ENCODE data around the gene MAP1LC3A.

Gene MAP1LC3A

GRCh38 chr20:34524426-34524825 is 34.1 kb upstream of the MAP1LC3A start:
- H3K4me1 Mint-ChIP-seq, result peaks cover 25% of the 10 kb centered on the region
- peaks cover 21% of the 10 kb centered on the region for H3K36me3 Mint-ChIP-seq
- no peak overlapping the region for H3K4me3 Mint-ChIP-seq
- H3K27ac Mint-ChIP-seq, result no peak overlapping the region
- no peak for ATAC-seq
- H3K9me3 Mint-ChIP-seq, result no peaks in the 10 kb centered on the region
- H3K27me3 Mint-ChIP-seq, result no peaks in the 10 kb centered on the region

GRCh38 chr20:34525342-34525708 is 33.2 kb upstream of the MAP1LC3A start:
- Mint-ChIP-seq H3K4me3 (no peak overlapping the region), H3K9me3 (no peaks in the 10 kb centered on the region), H3K27me3 (no peaks in the 10 kb centered on the region), H3K36me3 (peaks cover 27% of the 10 kb centered on the region), H3K4me1 (peaks cover 21% of the 10 kb centered on the region), H3K27ac (no peak overlapping the region)
- ATAC-seq, result no peak

- Mint-ChIP-seq H3K27me3 (no peaks in the 10 kb centered on the region), H3K4me3 (no peak overlapping the region), H3K4me1 (peaks cover 25% of the 10 kb centered on the region), H3K27ac (no peak overlapping the region), H3K36me3 (peaks cover 32% of the 10 kb centered on the region), H3K9me3 (no peaks in the 10 kb centered on the region)
- no peak for ATAC-seq
Observed at GRCh38 chr20:34525709-34526416, 32.7 kb upstream of the MAP1LC3A start.

GRCh38 chr20:34526466-34526865 is 32.1 kb upstream of the MAP1LC3A start:
- Mint-ChIP-seq H3K27ac (no peak overlapping the region), H3K4me1 (peaks cover 24% of the 10 kb centered on the region), H3K36me3 (peaks cover 36% of the 10 kb centered on the region), H3K4me3 (no peak overlapping the region), H3K9me3 (no peaks in the 10 kb centered on the region), H3K27me3 (no peaks in the 10 kb centered on the region)
- no peak for ATAC-seq

- Mint-ChIP-seq H3K27me3 (no peaks in the 10 kb centered on the region), H3K36me3 (peaks cover 38% of the 10 kb centered on the region), H3K4me3 (no peak overlapping the region), H3K9me3 (no peaks in the 10 kb centered on the region), H3K27ac (no peak overlapping the region), H3K4me1 (peaks cover 25% of the 10 kb centered on the region)
- no peak for ATAC-seq
Observed at GRCh38 chr20:34527016-34527415, 31.5 kb upstream of the MAP1LC3A start.

GRCh38 chr20:34528921-34529297 is 29.6 kb upstream of the MAP1LC3A start:
- no peak for ATAC-seq
- Mint-ChIP-seq H3K36me3 (peaks cover 35% of the 10 kb centered on the region), H3K4me1 (peaks cover 11% of the 10 kb centered on the region), H3K27me3 (no peaks in the 10 kb centered on the region), H3K4me3 (no peak overlapping the region), H3K9me3 (no peaks in the 10 kb centered on the region), H3K27ac (no peak overlapping the region)

- H3K36me3 Mint-ChIP-seq, result peaks cover 42% of the 10 kb centered on the region
- H3K4me3 Mint-ChIP-seq, result no peak overlapping the region
- no peak for ATAC-seq
- H3K27me3 Mint-ChIP-seq, result no peaks in the 10 kb centered on the region
- no peaks in the 10 kb centered on the region for H3K9me3 Mint-ChIP-seq
- H3K4me1 Mint-ChIP-seq, result peaks cover 11% of the 10 kb centered on the region
- no peak overlapping the region for H3K27ac Mint-ChIP-seq
Observed at GRCh38 chr20:34529742-34530141, 28.8 kb upstream of the MAP1LC3A start.

GRCh38 chr20:34530342-34530741 is 28.2 kb upstream of the MAP1LC3A start:
- Mint-ChIP-seq H3K27me3 (no peaks in the 10 kb centered on the region), H3K36me3 (peaks cover 46% of the 10 kb centered on the region), H3K9me3 (no peaks in the 10 kb centered on the region), H3K4me1 (peaks cover 11% of the 10 kb centered on the region), H3K27ac (peak overlapping the region; percentile 23), H3K4me3 (no peak overlapping the region)
- no peak for ATAC-seq

- H3K36me3 Mint-ChIP-seq, result peaks cover 45% of the 10 kb centered on the region
- ATAC-seq, result no peak
Observed at GRCh38 chr20:34531608-34532265, 26.8 kb upstream of the MAP1LC3A start.

GRCh38 chr20:34532320-34532719 is 26.2 kb upstream of the MAP1LC3A start:
- no peak overlapping the region for H3K4me3 Mint-ChIP-seq
- H3K36me3 Mint-ChIP-seq, result peaks cover 44% of the 10 kb centered on the region
- H3K4me1 Mint-ChIP-seq, result peaks cover 11% of the 10 kb centered on the region

More at GRCh38 chr20:34531608-34532265, 26.8 kb upstream of the MAP1LC3A start:
- H3K27ac Mint-ChIP-seq, result peak overlapping the region; percentile 15
- no peaks in the 10 kb centered on the region for H3K9me3 Mint-ChIP-seq
- H3K4me3 Mint-ChIP-seq, result no peak overlapping the region
- peaks cover 11% of the 10 kb centered on the region for H3K4me1 Mint-ChIP-seq
- no peaks in the 10 kb centered on the region for H3K27me3 Mint-ChIP-seq

GRCh38 chr20:34532756-34533155 is 25.8 kb upstream of the MAP1LC3A start:
- Mint-ChIP-seq H3K27ac (no peak overlapping the region), H3K4me1 (peaks cover 11% of the 10 kb centered on the region), H3K27me3 (no peaks in the 10 kb centered on the region), H3K36me3 (peaks cover 44% of the 10 kb centered on the region), H3K4me3 (no peak overlapping the region), H3K9me3 (no peaks in the 10 kb centered on the region)
- no peak for ATAC-seq

More at GRCh38 chr20:34532320-34532719, 26.2 kb upstream of the MAP1LC3A start:
- Mint-ChIP-seq H3K27me3 (no peaks in the 10 kb centered on the region), H3K9me3 (no peaks in the 10 kb centered on the region), H3K27ac (no peak overlapping the region)
- ATAC-seq, result no peak

GRCh38 chr20:34534391-34535165 is 23.9 kb upstream of the MAP1LC3A start:
- Mint-ChIP-seq H3K27ac (peak overlapping the region; percentile 54), H3K27me3 (no peaks in the 10 kb centered on the region), H3K36me3 (peaks cover 45% of the 10 kb centered on the region), H3K4me1 (peaks cover 11% of the 10 kb centered on the region), H3K9me3 (no peaks in the 10 kb centered on the region), H3K4me3 (no peak overlapping the region)
- ATAC-seq, result no peak

- Mint-ChIP-seq H3K9me3 (no peaks in the 10 kb centered on the region), H3K4me1 (peaks cover 11% of the 10 kb centered on the region), H3K36me3 (peaks cover 47% of the 10 kb centered on the region), H3K27me3 (no peaks in the 10 kb centered on the region), H3K27ac (no peak overlapping the region), H3K4me3 (no peak overlapping the region)
- no peak for ATAC-seq
Observed at GRCh38 chr20:34535301-34535840, 23.1 kb upstream of the MAP1LC3A start.

GRCh38 chr20:34535857-34536256 is 22.7 kb upstream of the MAP1LC3A start:
- no peak overlapping the region for H3K27ac Mint-ChIP-seq
- ATAC-seq, result no peak
- no peaks in the 10 kb centered on the region for H3K9me3 Mint-ChIP-seq
- H3K27me3 Mint-ChIP-seq, result no peaks in the 10 kb centered on the region
- peaks cover 47% of the 10 kb centered on the region for H3K36me3 Mint-ChIP-seq
- H3K4me3 Mint-ChIP-seq, result no peak overlapping the region
- H3K4me1 Mint-ChIP-seq, result peaks cover 10% of the 10 kb centered on the region

- H3K4me1 Mint-ChIP-seq, result peaks cover 14% of the 10 kb centered on the region
- H3K9me3 Mint-ChIP-seq, result no peaks in the 10 kb centered on the region
- H3K36me3 Mint-ChIP-seq, result peaks cover 49% of the 10 kb centered on the region
- ATAC-seq, result no peak
- H3K4me3 Mint-ChIP-seq, result no peak overlapping the region
- no peak overlapping the region for H3K27ac Mint-ChIP-seq
- no peaks in the 10 kb centered on the region for H3K27me3 Mint-ChIP-seq
Observed at GRCh38 chr20:34536798-34537394, 21.6 kb upstream of the MAP1LC3A start.
